Right ventricle myocardium superior (tissue), 1 donor: ENCODE measurements around the gene VPS13C. TPM values are rescaled to one million over a fixed set of nuclear protein-coding genes. Genes with fewer than 3 reads are reported as not detected.

Experiments used
- ATAC-seq: fragments of 200-7000 bp; cut with Tn5 transposase; one replicate; pipeline ENCODE4 v1.9.1; 2020; ENCODE audit warnings: mild to moderate bottlenecking; ENCODE audit not compliant: poor library complexity
- DNase-seq: peaks from one replicate; pipeline ENCODE4 v3.0.0-alpha.2; 2020
- intact Hi-C: fragments of 100-400 bp; cut with DNase I; formaldehyde crosslinking; loops from one replicate; pipeline ENCODE4 v1.11.2; 2022
- total RNA-seq: library from RNA; stranded (reverse); fragmentation: NEBNext Ultra II Directional; extraction: Animal tissue kit (Norgen Biotek cat#: 25700); gene quantifications from one replicate; pipeline ENCODE4 v1.2.1, GENCODE V29; 2021
- donor health status: DM: no; HTN: yes; CAD: no; lungs with severe emphysema.

VPS13C gene
- total RNA-seq, 1 donor from 2014 or later, result 32.8 TPM

GRCh38 chr15:61839546-61839945, 220.7 kb downstream of the VPS13C start:
- intact Hi-C loops, result no loop called here
- ATAC-seq, result no peak

GRCh38 chr15:61835496-61836106, 224.6 kb downstream of the VPS13C start:
- ATAC-seq (peak; percentile 85), DNase-seq (peak; percentile 69)
- intact Hi-C loops, result no loop called here

More at GRCh38 chr15:61839546-61839945, 220.7 kb downstream of the VPS13C start:
- no peak for DNase-seq

- DNase-seq, result no peak
- no peak for ATAC-seq
- intact Hi-C loops, result no loop called here
Observed at GRCh38 chr15:61835029-61835428, 225.2 kb downstream of the VPS13C start.

GRCh38 chr15:61834076-61834697, 226.1 kb downstream of the VPS13C start:
- intact Hi-C loops, result loop anchor here (5.0 kb wide), 2 partner anchors 1247 to 1327 kb away; no protein-coding TSS in a partner anchor
- DNase-seq, result peak; percentile 91
- ATAC-seq, result peak; percentile 87

GRCh38 chr15:61832223-61832622, 228.0 kb downstream of the VPS13C start:
- ATAC-seq (no peak), DNase-seq (no peak)
- intact Hi-C loops, result loop anchor here (5.0 kb wide), 2 partner anchors 1245 to 1325 kb away; no protein-coding TSS in a partner anchor

GRCh38 chr15:61831505-61831921, 228.7 kb downstream of the VPS13C start:
- no peak for DNase-seq
- intact Hi-C loops, result loop anchor here (5.0 kb wide), 2 partner anchors 1244 to 1324 kb away; no protein-coding TSS in a partner anchor
- ATAC-seq, result no peak

GRCh38 chr15:61830536-61831330, 229.5 kb downstream of the VPS13C start:
- intact Hi-C loops, result loop anchor here (5.0 kb wide), 2 partner anchors 1243 to 1323 kb away; no protein-coding TSS in a partner anchor

GRCh38 chr15:61829514-61829889, 230.7 kb downstream of the VPS13C start:
- DNase-seq (peak; percentile 55), ATAC-seq (peak; percentile 32)
- intact Hi-C loops, result no loop called here

More at GRCh38 chr15:61830536-61831330, 229.5 kb downstream of the VPS13C start:
- DNase-seq (no peak), ATAC-seq (no peak)

GRCh38 chr15:61828860-61829513, 231.3 kb downstream of the VPS13C start:
- intact Hi-C loops, result no loop called here
- no peak for ATAC-seq
- peak; percentile 56 for DNase-seq

GRCh38 chr15:61828008-61828407, 232.2 kb downstream of the VPS13C start:
- no peak for ATAC-seq
- intact Hi-C loops, result no loop called here
- DNase-seq, result no peak

- DNase-seq (no peak), ATAC-seq (no peak)
- intact Hi-C loops, result no loop called here
Observed at GRCh38 chr15:61827131-61827530, 233.1 kb downstream of the VPS13C start.

- ATAC-seq (no peak), DNase-seq (no peak)
- intact Hi-C loops, result no loop called here
Observed at GRCh38 chr15:61824291-61824690, 236.0 kb downstream of the VPS13C start.

GRCh38 chr15:61822511-61822910, 237.7 kb downstream of the VPS13C start:
- ATAC-seq (no peak), DNase-seq (no peak)
- intact Hi-C loops, result no loop called here

- DNase-seq, result no peak
- intact Hi-C loops, result no loop called here
- ATAC-seq, result no peak
Observed at GRCh38 chr15:61820951-61821350, 239.3 kb downstream of the VPS13C start.

- intact Hi-C loops, result no loop called here
- DNase-seq, result no peak
- no peak for ATAC-seq
Observed at GRCh38 chr15:61820212-61820611, 240.0 kb downstream of the VPS13C start.

- ATAC-seq (no peak), DNase-seq (no peak)
- intact Hi-C loops, result no loop called here
Observed at GRCh38 chr15:61819386-61819785, 240.9 kb downstream of the VPS13C start.

- no peak for DNase-seq
- ATAC-seq, result no peak
Observed at GRCh38 chr15:61818801-61819200, 241.4 kb downstream of the VPS13C start.

GRCh38 chr15:61816856-61817255, 243.4 kb downstream of the VPS13C start:
- ATAC-seq, result no peak

More at GRCh38 chr15:61818801-61819200, 241.4 kb downstream of the VPS13C start:
- intact Hi-C loops, result no loop called here

More at GRCh38 chr15:61816856-61817255, 243.4 kb downstream of the VPS13C start:
- intact Hi-C loops, result no loop called here
- DNase-seq, result no peak
